GM23338 (cell line): Measurements from ENCODE around the gene ANKFY1. TPM values are rescaled to one million over a fixed set of nuclear protein-coding genes. Genes with fewer than 3 reads are reported as not detected.
A peak's percentile ranks its signal among the peaks of the same experiment; 100 is the strongest.

ENCODE experiments used
- ATAC-seq: fragments of 200-7000 bp; cut with Tn5 transposase; 3 replicates; pipeline ENCODE4 v1.9.1; 2020
- DNase-seq: peaks from one replicate; pipeline ENCODE4 v3.0.0-alpha.2; 2015; ENCODE audit warnings: low spot score
- H2AFZ ChIP-seq: fragments of 200-600 bp; sonication (generic); 2 replicates; pipeline ENCODE4 v1.8.0; 2016; ENCODE audit warnings: antibody characterized with exemption, mild to moderate bottlenecking, moderate library complexity
- H3F3A ChIP-seq: fragments of 200-600 bp; sonication (generic); replicated peaks from 2 replicates; pipeline ENCODE4 v1.8.0; 2017; ENCODE audit warnings: antibody characterized with exemption, mixed run types, low read depth
- H3K27ac ChIP-seq: fragments of 200-600 bp; sonication (generic); 2 replicates; pipeline ENCODE4 v1.6.1; 2016; ENCODE audit warnings: low read depth
- H3K27me3 ChIP-seq: fragments of 200-600 bp; sonication (generic); 2 replicates; pipeline ENCODE4 v1.8.0; 2016; ENCODE audit warnings: mild to moderate bottlenecking, mixed run types, moderate library complexity; ENCODE audit not compliant: insufficient read depth
- H3K36me3 ChIP-seq: fragments of 200-600 bp; sonication (generic); 2 replicates; pipeline ENCODE4 v1.8.0; 2016; ENCODE audit warnings: mild to moderate bottlenecking; ENCODE audit not compliant: insufficient read depth
- H3K4me1 ChIP-seq: fragments of 200-600 bp; sonication (generic); 2 replicates; pipeline ENCODE4 v1.8.0; 2016; ENCODE audit warnings: mild to moderate bottlenecking, moderate library complexity; ENCODE audit not compliant: insufficient read depth
- H3K4me2 ChIP-seq: fragments of 200-600 bp; sonication (generic); 2 replicates; pipeline ENCODE4 v1.7.1; 2017; ENCODE audit warnings: mixed run types
- H3K4me3 ChIP-seq: fragments of 200-600 bp; sonication (generic); 2 replicates; pipeline ENCODE4 v1.6.1; 2016; ENCODE audit warnings: mixed run types
- H3K79me2 ChIP-seq: fragments of 200-600 bp; sonication (generic); replicated peaks from 2 replicates; pipeline ENCODE4 v1.8.0; 2017; ENCODE audit warnings: mild to moderate bottlenecking; ENCODE audit not compliant: insufficient read depth
- H3K9me2 ChIP-seq: fragments of 200-600 bp; sonication (generic); 2 replicates; pipeline ENCODE4 v1.8.0; 2017; ENCODE audit not compliant: insufficient read depth
- H4K20me1 ChIP-seq: fragments of 200-600 bp; sonication (generic); replicated peaks from 2 replicates; pipeline ENCODE4 v1.8.0; 2017; ENCODE audit warnings: mild to moderate bottlenecking; ENCODE audit not compliant: insufficient read depth
- H3K27ac Mint-ChIP-seq: 2 replicates; pipeline ENCODE4 v1.8.0; 2020; ENCODE audit warnings: inconsistent platforms, mild to moderate bottlenecking, moderate library complexity, mixed read lengths
- H3K27me3 Mint-ChIP-seq: 3 replicates; pipeline ENCODE4 v1.8.0; 2022; ENCODE audit warnings: low read depth, mild to moderate bottlenecking, moderate library complexity, mixed read lengths, inconsistent platforms; ENCODE audit not compliant: insufficient read depth, poor library complexity
- H3K36me3 Mint-ChIP-seq: 3 replicates; pipeline ENCODE4 v1.8.0; 2021; ENCODE audit warnings: low read depth, mild to moderate bottlenecking, inconsistent platforms, moderate library complexity, mixed read lengths
- H3K4me1 Mint-ChIP-seq: 3 replicates; pipeline ENCODE4 v1.8.0; 2020; ENCODE audit warnings: mild to moderate bottlenecking, inconsistent platforms, mixed read lengths
- H3K4me3 Mint-ChIP-seq: 3 replicates; pipeline ENCODE4 v1.8.0; 2021; ENCODE audit warnings: moderate library complexity, mild to moderate bottlenecking, inconsistent platforms, mixed read lengths
- H3K9me3 Mint-ChIP-seq: 3 replicates; pipeline ENCODE4 v1.8.0; 2020; ENCODE audit warnings: moderate library complexity, mild to moderate bottlenecking, inconsistent platforms, mixed read lengths
- CREB1 ChIP-seq: fragments of 250-450 bp; sonication (Bioruptor Pico); IDR thresholded peaks from 2 replicates; pipeline ENCODE4 v1.5.0; 2020; ENCODE audit warnings: low read depth, mild to moderate bottlenecking, moderate library complexity
- EZH2 ChIP-seq: fragments of 200-600 bp; sonication (generic); IDR thresholded peaks from one replicate; pipeline ENCODE4 v1.8.0; 2017; ENCODE audit warnings: antibody characterized with exemption, mild to moderate bottlenecking, low read depth; ENCODE audit not compliant: unreplicated experiment
- EZH2phosphoT487 ChIP-seq: fragments of 200-600 bp; sonication (generic); IDR thresholded peaks from one replicate; pipeline ENCODE4 v1.8.1; 2018; ENCODE audit warnings: antibody characterized with exemption; ENCODE audit not compliant: unreplicated experiment
- JUNB ChIP-seq: IDR thresholded peaks from one replicate; pipeline ENCODE4 v1.6.1; 2016; ENCODE audit warnings: antibody characterized with exemption; ENCODE audit not compliant: unreplicated experiment
- NANOG ChIP-seq: IDR thresholded peaks from 2 replicates; pipeline ENCODE4 v1.6.1; 2016; ENCODE audit warnings: antibody characterized with exemption, borderline replicate concordance
- POLR2AphosphoS5 ChIP-seq: IDR thresholded peaks from 2 replicates; pipeline ENCODE4 v1.6.1; 2016; ENCODE audit warnings: antibody characterized with exemption, low read depth
- STAT1 ChIP-seq: IDR thresholded peaks from one replicate; pipeline ENCODE4 v1.6.1; 2016; ENCODE audit warnings: antibody characterized with exemption; ENCODE audit not compliant: unreplicated experiment
- ZNF114 ChIP-seq: fragments of 250-450 bp; sonication (Bioruptor Pico); IDR thresholded peaks from 2 replicates; pipeline ENCODE4 v1.5.0; 2020; ENCODE audit warnings: mild to moderate bottlenecking, moderate library complexity
- ZNF331 ChIP-seq: fragments of 250-450 bp; sonication (Bioruptor Pico); IDR thresholded peaks from 2 replicates; pipeline ENCODE4 v1.5.0; 2020; ENCODE audit warnings: low read depth, mild to moderate bottlenecking, moderate library complexity
- polyA plus RNA-seq: library from polyadenylated mRNA; unstranded; fragments of >200 nt; fragmentation: Nextera tagmentation; extraction: Ambion mirVana; gene quantifications from 2 replicates; pipeline ENCODE4 v1.2.1, GENCODE V29; 2016
- total RNA-seq: library from RNA; depleted of rRNA; stranded (reverse); fragments of >200 nt; shearing (Covaris generic); gene quantifications from 2 replicates; pipeline ENCODE4 v1.2.3, GENCODE V29; 2014
- TF ChIP-seq, protein P1 (sequence below): IDR thresholded peaks from one replicate; pipeline ENCODE4 v1.6.1; 2018; ENCODE audit warnings: antibody characterized with exemption; ENCODE audit not compliant: unreplicated experiment
- TF ChIP-seq, protein P2 (sequence below): IDR thresholded peaks from 2 replicates; pipeline ENCODE4 v1.6.1; 2016; ENCODE audit warnings: antibody characterized with exemption
- TF ChIP-seq, protein P3 (sequence below), 2 experiments: fragments of 200-600 bp in 1 of 2; sonication (generic) in 1 of 2; conservative IDR thresholded peaks; 2 replicates each; pipeline versions ENCODE4 v1.5.1 to v1.6.1; 2016 to 2017; ENCODE audit warnings: antibody characterized with exemption in 2 of 2, low read depth in 2 of 2, mild to moderate bottlenecking in 2 of 2, moderate library complexity in 1 of 2

The ANKFY1 gene
- total and polyA plus RNA-seq, 2 experiments from 2014 or later = 12.9 to 44.4 TPM

DNA sequence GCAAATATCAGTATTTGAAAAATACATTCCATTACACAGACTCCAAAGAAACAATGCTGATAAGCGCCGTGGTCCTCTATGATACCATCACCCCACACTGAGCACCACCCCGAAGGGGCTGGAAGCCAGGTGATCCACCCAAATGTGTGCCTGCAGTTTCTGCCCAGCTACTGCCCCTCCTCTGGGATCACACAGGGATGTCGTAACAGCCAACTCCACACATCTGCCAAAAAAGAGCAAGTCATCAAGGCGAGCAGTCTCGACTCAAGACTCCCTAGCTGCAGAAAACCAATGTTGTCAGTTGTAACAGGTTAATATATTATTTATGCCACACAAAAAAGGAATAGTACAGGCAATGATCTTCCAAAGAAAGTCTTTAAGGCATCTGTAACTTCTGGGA lies 99.8 kb downstream of the ANKFY1 start (continued):
- TF ChIP-seq, protein P1, sequence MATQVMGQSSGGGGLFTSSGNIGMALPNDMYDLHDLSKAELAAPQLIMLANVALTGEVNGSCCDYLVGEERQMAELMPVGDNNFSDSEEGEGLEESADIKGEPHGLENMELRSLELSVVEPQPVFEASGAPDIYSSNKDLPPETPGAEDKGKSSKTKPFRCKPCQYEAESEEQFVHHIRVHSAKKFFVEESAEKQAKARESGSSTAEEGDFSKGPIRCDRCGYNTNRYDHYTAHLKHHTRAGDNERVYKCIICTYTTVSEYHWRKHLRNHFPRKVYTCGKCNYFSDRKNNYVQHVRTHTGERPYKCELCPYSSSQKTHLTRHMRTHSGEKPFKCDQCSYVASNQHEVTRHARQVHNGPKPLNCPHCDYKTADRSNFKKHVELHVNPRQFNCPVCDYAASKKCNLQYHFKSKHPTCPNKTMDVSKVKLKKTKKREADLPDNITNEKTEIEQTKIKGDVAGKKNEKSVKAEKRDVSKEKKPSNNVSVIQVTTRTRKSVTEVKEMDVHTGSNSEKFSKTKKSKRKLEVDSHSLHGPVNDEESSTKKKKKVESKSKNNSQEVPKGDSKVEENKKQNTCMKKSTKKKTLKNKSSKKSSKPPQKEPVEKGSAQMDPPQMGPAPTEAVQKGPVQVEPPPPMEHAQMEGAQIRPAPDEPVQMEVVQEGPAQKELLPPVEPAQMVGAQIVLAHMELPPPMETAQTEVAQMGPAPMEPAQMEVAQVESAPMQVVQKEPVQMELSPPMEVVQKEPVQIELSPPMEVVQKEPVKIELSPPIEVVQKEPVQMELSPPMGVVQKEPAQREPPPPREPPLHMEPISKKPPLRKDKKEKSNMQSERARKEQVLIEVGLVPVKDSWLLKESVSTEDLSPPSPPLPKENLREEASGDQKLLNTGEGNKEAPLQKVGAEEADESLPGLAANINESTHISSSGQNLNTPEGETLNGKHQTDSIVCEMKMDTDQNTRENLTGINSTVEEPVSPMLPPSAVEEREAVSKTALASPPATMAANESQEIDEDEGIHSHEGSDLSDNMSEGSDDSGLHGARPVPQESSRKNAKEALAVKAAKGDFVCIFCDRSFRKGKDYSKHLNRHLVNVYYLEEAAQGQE = no peak
- TF ChIP-seq POLR2AphosphoS5 = no peak
- TF ChIP-seq EZH2phosphoT487 = no peak

DNA sequence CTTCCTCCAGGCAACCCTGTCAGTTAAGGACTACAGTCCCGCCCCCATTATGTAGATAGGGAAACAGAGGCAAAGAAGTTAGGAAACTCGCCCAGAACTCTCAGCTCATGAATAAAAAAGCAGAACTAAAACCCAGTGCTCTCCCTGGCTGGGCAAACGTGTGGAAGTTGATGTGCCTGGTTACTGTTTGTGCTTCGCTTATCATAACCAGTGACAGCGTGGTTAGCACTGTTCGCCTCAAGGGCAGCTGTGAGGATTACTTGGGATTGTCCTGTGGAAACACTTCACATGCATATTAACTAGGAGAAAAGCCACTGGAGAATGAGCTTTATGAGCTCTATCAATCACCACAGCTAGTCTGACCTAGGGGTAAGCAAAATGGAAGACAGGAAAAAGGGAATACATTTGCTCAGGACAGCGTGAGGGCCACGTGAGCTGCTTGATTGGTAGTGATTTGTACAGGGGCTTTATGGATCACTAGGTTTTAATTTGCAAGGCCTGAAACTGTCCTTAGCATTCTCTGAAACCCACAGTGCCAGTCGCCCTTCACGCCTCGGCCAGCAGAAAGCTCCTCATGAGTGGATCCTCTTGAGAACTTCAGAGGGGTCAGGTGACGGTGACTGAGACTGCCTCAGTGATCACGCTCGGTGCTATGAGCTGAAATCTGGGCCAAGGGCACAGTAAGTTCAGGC lies 100.9 kb downstream of the ANKFY1 start:
- Histone ChIP-seq H3F3A (no peaks in the 10 kb centered on the region), H3K79me2 (no peaks in the 10 kb centered on the region), H3K36me3 (peaks cover 14% of the 10 kb centered on the region; the same call in 1 of the 2 replicates), H3K27ac (peak overlapping the region; percentile 22; the same call in 1 of the 2 replicates), H3K9me2 (no peaks in the 10 kb centered on the region), H3K4me1 (no peaks in the 10 kb centered on the region; the same call in 1 of the 2 replicates), H2AFZ (no peak overlapping the region), H3K4me3 (no peak overlapping the region), H3K4me2 (no peak overlapping the region), H4K20me1 (no peaks in the 10 kb centered on the region; the same call in 1 of the 2 replicates), H3K27me3 (no peaks in the 10 kb centered on the region)
- Mint-ChIP-seq H3K27ac (peak overlapping the region; percentile 62), H3K36me3 (peaks cover 16% of the 10 kb centered on the region), H3K4me3 (no peak overlapping the region), H3K27me3 (peaks cover 2% of the 10 kb centered on the region), H3K4me1 (peaks cover 20% of the 10 kb centered on the region), H3K9me3 (no peaks in the 10 kb centered on the region; the same call in 1 of the 3 replicates)
- DNase-seq (no peak), ATAC-seq (no peak; the same call in 2 of the 3 replicates)
- TF ChIP-seq CREB1 (CRISPR knock-in tag) = no peak

DNA sequence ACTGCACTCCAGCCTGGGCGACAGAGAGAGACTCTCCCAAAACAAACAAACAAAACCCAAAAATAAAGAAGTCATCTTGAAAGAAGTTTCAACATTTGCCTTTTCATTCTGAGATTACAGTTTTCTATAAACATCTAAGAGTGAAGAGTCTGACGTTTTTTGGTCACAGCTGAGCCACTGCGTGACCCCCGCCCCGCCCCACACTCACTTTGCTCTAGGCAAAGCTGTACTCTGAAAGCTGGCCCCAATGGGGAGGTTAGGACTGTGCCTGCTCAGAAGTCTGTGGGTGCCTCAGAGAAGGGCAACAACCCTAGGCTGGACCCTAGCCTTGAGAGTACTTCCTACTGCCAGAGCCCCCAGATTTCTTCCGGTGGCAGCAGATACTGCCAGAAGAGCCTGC lies 101.5 kb downstream of the ANKFY1 start:
- no peak overlapping the region for H3K4me2 ChIP-seq
- no peak overlapping the region for H3K4me3 ChIP-seq
- peak; percentile 31 for ATAC-seq
- no peaks in the 10 kb centered on the region for H3K79me2 ChIP-seq
- Mint-ChIP-seq H3K4me1 (peaks cover 20% of the 10 kb centered on the region), H3K9me3 (no peaks in the 10 kb centered on the region; the same call in 2 of the 3 replicates), H3K27ac (peak overlapping the region; percentile 62), H3K36me3 (peaks cover 10% of the 10 kb centered on the region), H3K27me3 (peaks cover 2% of the 10 kb centered on the region), H3K4me3 (no peak overlapping the region)
- no peaks in the 10 kb centered on the region for H3K9me2 ChIP-seq
- DNase-seq = no peak
- no peak overlapping the region for H2AFZ ChIP-seq
- TF ChIP-seq, protein P2, sequence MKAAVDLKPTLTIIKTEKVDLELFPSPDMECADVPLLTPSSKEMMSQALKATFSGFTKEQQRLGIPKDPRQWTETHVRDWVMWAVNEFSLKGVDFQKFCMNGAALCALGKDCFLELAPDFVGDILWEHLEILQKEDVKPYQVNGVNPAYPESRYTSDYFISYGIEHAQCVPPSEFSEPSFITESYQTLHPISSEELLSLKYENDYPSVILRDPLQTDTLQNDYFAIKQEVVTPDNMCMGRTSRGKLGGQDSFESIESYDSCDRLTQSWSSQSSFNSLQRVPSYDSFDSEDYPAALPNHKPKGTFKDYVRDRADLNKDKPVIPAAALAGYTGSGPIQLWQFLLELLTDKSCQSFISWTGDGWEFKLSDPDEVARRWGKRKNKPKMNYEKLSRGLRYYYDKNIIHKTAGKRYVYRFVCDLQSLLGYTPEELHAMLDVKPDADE = no peak
- TF ChIP-seq ZNF331 (CRISPR knock-in tag) = no peak
- TF ChIP-seq ZNF114 (CRISPR knock-in tag) = no peak
- TF ChIP-seq, protein P3, sequence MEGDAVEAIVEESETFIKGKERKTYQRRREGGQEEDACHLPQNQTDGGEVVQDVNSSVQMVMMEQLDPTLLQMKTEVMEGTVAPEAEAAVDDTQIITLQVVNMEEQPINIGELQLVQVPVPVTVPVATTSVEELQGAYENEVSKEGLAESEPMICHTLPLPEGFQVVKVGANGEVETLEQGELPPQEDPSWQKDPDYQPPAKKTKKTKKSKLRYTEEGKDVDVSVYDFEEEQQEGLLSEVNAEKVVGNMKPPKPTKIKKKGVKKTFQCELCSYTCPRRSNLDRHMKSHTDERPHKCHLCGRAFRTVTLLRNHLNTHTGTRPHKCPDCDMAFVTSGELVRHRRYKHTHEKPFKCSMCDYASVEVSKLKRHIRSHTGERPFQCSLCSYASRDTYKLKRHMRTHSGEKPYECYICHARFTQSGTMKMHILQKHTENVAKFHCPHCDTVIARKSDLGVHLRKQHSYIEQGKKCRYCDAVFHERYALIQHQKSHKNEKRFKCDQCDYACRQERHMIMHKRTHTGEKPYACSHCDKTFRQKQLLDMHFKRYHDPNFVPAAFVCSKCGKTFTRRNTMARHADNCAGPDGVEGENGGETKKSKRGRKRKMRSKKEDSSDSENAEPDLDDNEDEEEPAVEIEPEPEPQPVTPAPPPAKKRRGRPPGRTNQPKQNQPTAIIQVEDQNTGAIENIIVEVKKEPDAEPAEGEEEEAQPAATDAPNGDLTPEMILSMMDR (conservative IDR thresholded peaks at IDR 0.05; ENCODE audit: low read depth in 2 of 2) = no peak
- TF ChIP-seq NANOG = no peak
- TF ChIP-seq POLR2AphosphoS5 = no peak
- TF ChIP-seq, protein P1 = no peak
- no peak for TF ChIP-seq JUNB
- TF ChIP-seq STAT1 = no peak
- TF ChIP-seq EZH2 = no peak
- no peaks in the 10 kb centered on the region; the same call in 1 of the 2 replicates for H3K4me1 ChIP-seq
- peak overlapping the region; percentile 84 for H3K27ac ChIP-seq
- H3K36me3 ChIP-seq = peaks cover 10% of the 10 kb centered on the region; the same call in 1 of the 2 replicates
- H4K20me1 ChIP-seq = no peaks in the 10 kb centered on the region; the same call in 1 of the 2 replicates
- H3K27me3 ChIP-seq = no peaks in the 10 kb centered on the region
- no peaks in the 10 kb centered on the region for H3F3A ChIP-seq
